ENCODE measurements around the gene DPH1.

- TF ChIP-seq CTCF (IDR thresholded peaks at IDR 0.05) (no peak), TCF12 (IDR thresholded peaks at IDR 0.05) (no peak)
Observed at GRCh38 chr17:2040942-2041560, 11.1 kb downstream of the DPH1 start.

Measured in SK-N-SH (cell line).